Gastrocnemius medialis (tissue), 4 donors: Measurements from ENCODE around the gene NOTCH1. TPM values are rescaled to one million over a fixed set of nuclear protein-coding genes. Genes with fewer than 3 reads are reported as not detected.
A peak's percentile ranks its signal among the peaks of the same experiment; 100 is the strongest.

Source experiments
- ATAC-seq, 2 donors: fragments of 150-250 bp; one replicate each; pipeline ENCODE4 v1.9.1; 2016
- DNase-seq, 2 donors: peaks; one replicate each; pipeline ENCODE4 v3.0.0-alpha.2; 2019
- H3K27ac ChIP-seq, 4 donors: fragments of 200-600 bp; sonication (generic); 1 replicate in 1 of 4; 2 replicates in 3 of 4; pipeline ENCODE4 v1.5.1; 2016 to 2018; ENCODE audit warnings: mild to moderate bottlenecking in 2 of 4, moderate library complexity in 1 of 4
- H3K27me3 ChIP-seq, 3 donors: fragments of 200-600 bp; sonication (generic) in 2 of 3; 1 replicate in 1 of 3; 2 replicates in 2 of 3; pipeline versions ENCODE4 v1.5.1 to v1.6.0; 2016 to 2019; ENCODE audit warnings: mild to moderate bottlenecking in 1 of 3, moderate library complexity in 1 of 3
- H3K36me3 ChIP-seq, 2 donors: fragments of 200-600 bp; sonication (generic) in 1 of 2; one replicate each; pipeline ENCODE4 v1.5.1; 2017 to 2018
- H3K4me1 ChIP-seq, 2 donors: fragments of 200-600 bp; sonication (generic) in 1 of 2; one replicate each; pipeline ENCODE4 v1.5.1; 2016 to 2017; ENCODE audit warnings: mild to moderate bottlenecking in 2 of 2
- H3K4me3 ChIP-seq, 4 donors: fragments of 200-600 bp; sonication (generic) in 3 of 4; 1 replicate in 1 of 4; 2 replicates in 3 of 4; pipeline ENCODE4 v1.5.1; 2016 to 2019; ENCODE audit warnings: mild to moderate bottlenecking in 2 of 4
- H3K9me3 ChIP-seq, 3 donors: fragments of 200-600 bp; sonication (generic) in 2 of 3; 1 replicate in 1 of 3; 2 replicates in 2 of 3; pipeline ENCODE4 v1.5.1; 2016 to 2019
- POLR2A ChIP-seq, 2 donors: fragments of 450-650 bp; IDR thresholded peaks; one replicate each; pipeline ENCODE4 v1.6.1; 2017; ENCODE audit warnings: antibody characterized with exemption in 2 of 2, mild to moderate bottlenecking in 2 of 2, moderate library complexity in 2 of 2
- in situ Hi-C, 4 donors: fragments of 200-750 bp; cut with MboI; loops; one replicate each; pipeline versions ENCODE4 v1.15.0 to v1.8.0; 2017; ENCODE audit warnings: low sequenced_read_pairs in 4 of 4
- intact Hi-C: fragments of 100-400 bp; cut with DNase I; formaldehyde crosslinking; loops from one replicate; pipeline ENCODE4 v1.15.1; 2023; ENCODE audit warnings: low total_unique reads
- total RNA-seq, 4 donors: library from RNA; depleted of rRNA; stranded (reverse); fragments of >200 nt; gene quantifications; one replicate each; pipeline versions ENCODE4 v1.1.0 to v1.2.3, GENCODE V29; 2016
- TF ChIP-seq, protein P1 (sequence below), 5 experiments: fragments of 450-650 bp in 3 of 5; fragments of 200-600 bp in 2 of 5; sonication (generic) in 2 of 5; IDR thresholded peaks in 4 of 5; conservative IDR thresholded peaks in 1 of 5; 1 replicate in 4 of 5; 2 replicates in 1 of 5; pipeline ENCODE4 v1.5.1; 2016 to 2019; ENCODE audit warnings: antibody characterized with exemption in 5 of 5, mild to moderate bottlenecking in 3 of 5, moderate library complexity in 3 of 5

NOTCH1 gene
- total RNA-seq, 4 donors from 2014 or later: 6.3 to 15.4 (median 8.2) TPM

DNA sequence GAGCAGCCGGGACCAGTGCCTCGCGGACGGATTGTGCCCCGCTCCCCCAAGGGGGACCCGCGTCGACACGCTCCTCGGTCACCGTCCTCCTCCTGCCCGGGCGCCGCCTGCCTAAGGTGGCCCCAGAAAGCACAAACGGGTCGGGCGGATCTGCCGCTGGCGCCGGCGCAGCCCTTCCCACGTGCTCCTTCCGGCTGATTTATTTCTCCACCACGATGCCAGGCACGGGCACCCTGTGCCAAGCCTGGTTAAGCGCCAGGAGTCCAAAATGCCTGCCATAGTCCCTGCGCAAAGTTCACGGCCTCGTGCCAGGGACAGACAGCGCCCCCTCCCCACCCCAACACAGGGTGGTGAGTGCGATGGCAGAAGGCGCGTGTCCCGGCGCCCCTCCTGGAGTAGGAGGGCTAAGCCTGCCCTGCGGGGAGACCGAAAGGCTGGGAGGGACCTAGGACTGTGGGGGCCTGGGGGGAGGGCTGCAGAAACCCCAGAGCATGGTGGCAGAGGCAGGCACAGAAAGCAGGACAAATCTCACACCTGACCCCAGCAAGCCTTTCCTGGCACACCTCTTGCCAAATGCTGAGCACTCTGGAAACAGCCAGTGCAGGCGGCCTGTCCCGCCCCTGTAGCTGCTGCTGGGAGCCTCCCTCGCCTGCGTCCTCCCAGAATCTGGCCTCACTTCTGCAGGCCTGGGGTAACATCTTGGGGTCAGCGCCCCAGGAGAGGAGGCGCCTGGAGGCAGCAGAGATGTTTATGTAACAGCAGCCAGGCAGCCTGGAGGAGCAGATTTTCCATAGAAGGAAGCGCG, 1.1 kb upstream of the NOTCH1 start:
- DNase-seq: peak; percentile 48 to 57
- in situ Hi-C loops: no loop called here
- intact Hi-C loops: loop anchor here (1.0 to 2.0 kb wide), 3 partner anchors 21 to 184 kb away; partner anchors contain the start of gene DNLZ
- ATAC-seq: peak; percentile 31 to 44
- no peaks in the 10 kb centered on the region for H3K36me3 ChIP-seq
- H3K4me1 ChIP-seq: peaks cover 12 to 13% of the 10 kb centered on the region in 2 donors
- H3K27me3 ChIP-seq: no peaks in the 10 kb centered on the region
- H3K9me3 ChIP-seq: no peaks in the 10 kb centered on the region
- no peak for TF ChIP-seq POLR2A (IDR thresholded peaks at IDR 0.05)
- TF ChIP-seq, protein P1, sequence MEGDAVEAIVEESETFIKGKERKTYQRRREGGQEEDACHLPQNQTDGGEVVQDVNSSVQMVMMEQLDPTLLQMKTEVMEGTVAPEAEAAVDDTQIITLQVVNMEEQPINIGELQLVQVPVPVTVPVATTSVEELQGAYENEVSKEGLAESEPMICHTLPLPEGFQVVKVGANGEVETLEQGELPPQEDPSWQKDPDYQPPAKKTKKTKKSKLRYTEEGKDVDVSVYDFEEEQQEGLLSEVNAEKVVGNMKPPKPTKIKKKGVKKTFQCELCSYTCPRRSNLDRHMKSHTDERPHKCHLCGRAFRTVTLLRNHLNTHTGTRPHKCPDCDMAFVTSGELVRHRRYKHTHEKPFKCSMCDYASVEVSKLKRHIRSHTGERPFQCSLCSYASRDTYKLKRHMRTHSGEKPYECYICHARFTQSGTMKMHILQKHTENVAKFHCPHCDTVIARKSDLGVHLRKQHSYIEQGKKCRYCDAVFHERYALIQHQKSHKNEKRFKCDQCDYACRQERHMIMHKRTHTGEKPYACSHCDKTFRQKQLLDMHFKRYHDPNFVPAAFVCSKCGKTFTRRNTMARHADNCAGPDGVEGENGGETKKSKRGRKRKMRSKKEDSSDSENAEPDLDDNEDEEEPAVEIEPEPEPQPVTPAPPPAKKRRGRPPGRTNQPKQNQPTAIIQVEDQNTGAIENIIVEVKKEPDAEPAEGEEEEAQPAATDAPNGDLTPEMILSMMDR (IDR thresholded peaks at IDR 0.05 in 4 of 5, conservative IDR thresholded peaks at IDR 0.05 in 1 of 5): peak in 1 of 5 experiments; percentile 9
- peak overlapping the region; percentile 67 to 80 (median 76) for H3K4me3 ChIP-seq
- H3K27ac ChIP-seq: peak overlapping the region; percentile 91 to 96 (median 94)

DNA sequence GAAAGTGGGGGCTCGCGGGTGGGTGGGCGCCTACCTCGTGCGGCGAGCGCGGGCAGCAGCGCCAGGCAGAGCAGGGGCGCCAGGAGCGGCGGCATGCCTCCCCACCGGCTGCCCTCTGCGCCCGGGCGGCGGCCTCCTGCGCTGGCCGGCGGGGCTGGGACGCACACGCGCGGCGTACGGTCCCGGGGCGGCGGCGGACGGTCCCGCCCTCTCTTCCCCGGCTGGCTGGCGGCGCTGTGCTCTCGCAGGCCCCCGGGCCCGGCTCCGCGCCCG, 220 bp downstream of the NOTCH1 start:
- no peaks in the 10 kb centered on the region for H3K36me3 ChIP-seq
- in situ Hi-C loops (no loop called here), intact Hi-C loops (loop anchor here (2.0 kb wide), 1 partner anchor 63 kb away; the partner anchor contains the start of gene SEC16A)
- peak overlapping the region; percentile 69 to 96 (median 89) for H3K27ac ChIP-seq
- no peaks in the 10 kb centered on the region for H3K27me3 ChIP-seq
- TF ChIP-seq, protein P1 (IDR thresholded peaks at IDR 0.05 in 4 of 5, conservative IDR thresholded peaks at IDR 0.05 in 1 of 5): no peak
- no peak for TF ChIP-seq POLR2A (IDR thresholded peaks at IDR 0.05)
- peak overlapping the region; percentile 66 to 88 (median 68) for H3K4me3 ChIP-seq
- H3K4me1 ChIP-seq: peaks cover 17 to 21% of the 10 kb centered on the region in 2 donors
- H3K9me3 ChIP-seq: no peaks in the 10 kb centered on the region
- DNase-seq (no peak), ATAC-seq (peak; percentile 44 to 45)

- DNase-seq: no peak
- intact Hi-C loops: loop anchor here (2.0 kb wide), 1 partner anchor 62 kb away; the partner anchor contains the start of gene SEC16A
Measured at GRCh38 chr9:136544964-136545691, 720 bp downstream of the NOTCH1 start.

GRCh38 chr9:136544548-136544963, 1.3 kb downstream of the NOTCH1 start:
- intact Hi-C loops: loop anchor here (2.0 kb wide), 1 partner anchor 62 kb away; the partner anchor contains the start of gene SEC16A
- Histone ChIP-seq H3K27me3 (no peaks in the 10 kb centered on the region), H3K27ac (peak overlapping the region; percentile 69 to 96 (median 89)), H3K36me3 (no peaks in the 10 kb centered on the region), H3K4me3 (peak overlapping the region; percentile 66 to 88 (median 68)), H3K9me3 (no peaks in the 10 kb centered on the region), H3K4me1 (peaks cover 17 to 28% of the 10 kb centered on the region in 2 donors)
- no peak for ATAC-seq
- TF ChIP-seq POLR2A (IDR thresholded peaks at IDR 0.05): peak in 1 of 2 donors; percentile 22
- TF ChIP-seq, protein P1 (IDR thresholded peaks at IDR 0.05 in 4 of 5, conservative IDR thresholded peaks at IDR 0.05 in 1 of 5): no peak
- in situ Hi-C loops: no loop called here
- DNase-seq: no peak

More at GRCh38 chr9:136544964-136545691, 720 bp downstream of the NOTCH1 start:
- no peak for TF ChIP-seq POLR2A (IDR thresholded peaks at IDR 0.05)
- TF ChIP-seq, protein P1 (IDR thresholded peaks at IDR 0.05 in 4 of 5, conservative IDR thresholded peaks at IDR 0.05 in 1 of 5): no peak
- peak; percentile 7 for ATAC-seq
- Histone ChIP-seq H3K9me3 (no peaks in the 10 kb centered on the region), H3K4me1 (peaks cover 17 to 26% of the 10 kb centered on the region in 2 donors), H3K4me3 (peak overlapping the region; percentile 66 to 88 (median 68)), H3K27ac (peak overlapping the region; percentile 69 to 96 (median 89)), H3K27me3 (no peaks in the 10 kb centered on the region), H3K36me3 (no peaks in the 10 kb centered on the region)
- in situ Hi-C loops: no loop called here
